Measurements from ENCODE around the gene ADORA1.

Gene ADORA1

DNA sequence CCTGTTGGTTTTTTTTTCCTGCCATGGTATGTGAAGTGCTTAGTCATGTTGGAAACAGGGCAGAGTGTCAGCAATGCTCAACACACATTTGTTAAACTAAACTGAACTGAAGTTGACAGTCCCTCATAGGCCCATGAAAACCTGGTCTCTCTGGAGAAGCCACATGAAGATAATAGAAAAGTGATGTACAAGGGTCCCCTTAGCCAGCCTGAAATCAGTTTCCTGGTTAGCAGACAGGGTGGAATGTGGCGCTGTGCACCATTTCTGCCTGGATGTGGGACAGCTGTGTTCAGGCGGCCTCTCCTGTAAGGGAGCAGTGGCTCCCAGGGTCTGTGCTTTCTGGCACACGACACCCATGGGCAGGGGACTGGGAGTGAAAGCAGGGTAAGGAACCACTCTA lies 68.8 kb downstream of the ADORA1 start:
- no peak for DNase-seq

- no peak for DNase-seq
These were observed 70.1 kb downstream of the ADORA1 start for GRCh38 chr1:203197625-203198024.

DNA sequence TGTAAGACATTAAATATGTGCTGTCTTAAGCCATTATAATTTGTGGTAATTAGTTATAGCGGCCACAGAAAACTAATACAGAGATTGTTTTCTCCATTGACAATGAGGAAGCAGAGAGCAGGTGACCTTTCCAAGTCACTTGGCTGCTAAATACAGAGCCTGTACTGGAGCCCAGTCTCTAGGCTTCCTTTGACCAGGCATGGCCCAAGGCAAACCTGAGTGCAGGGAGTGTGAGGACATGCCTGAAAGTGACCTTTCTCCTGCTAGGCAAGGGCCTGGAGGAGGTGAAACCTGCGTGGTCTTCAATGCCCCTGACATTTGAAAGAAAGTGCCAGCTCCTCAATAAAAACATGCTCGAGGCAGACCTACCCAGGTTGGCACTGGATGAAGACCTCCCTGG lies 71.5 kb downstream of the ADORA1 start:
- DNase-seq = no peak

DNA sequence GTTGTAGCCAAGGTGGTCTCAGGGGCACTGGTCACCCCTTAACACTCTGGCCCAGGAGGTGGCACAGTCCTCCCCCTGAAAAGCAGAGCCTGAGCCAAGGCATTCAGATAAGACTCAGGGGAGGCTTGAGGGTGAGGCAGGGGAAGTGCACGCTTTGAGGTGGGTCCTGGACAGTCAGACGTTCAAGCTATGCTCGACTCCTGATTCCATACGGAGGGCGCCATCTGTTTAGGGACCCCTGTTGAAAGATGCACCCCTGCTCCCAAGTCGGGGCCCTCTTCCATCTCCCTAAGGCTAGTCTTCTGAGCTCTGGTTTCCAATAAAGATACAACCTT lies 71.9 kb downstream of the ADORA1 start:
- DNase-seq = no peak

DNA sequence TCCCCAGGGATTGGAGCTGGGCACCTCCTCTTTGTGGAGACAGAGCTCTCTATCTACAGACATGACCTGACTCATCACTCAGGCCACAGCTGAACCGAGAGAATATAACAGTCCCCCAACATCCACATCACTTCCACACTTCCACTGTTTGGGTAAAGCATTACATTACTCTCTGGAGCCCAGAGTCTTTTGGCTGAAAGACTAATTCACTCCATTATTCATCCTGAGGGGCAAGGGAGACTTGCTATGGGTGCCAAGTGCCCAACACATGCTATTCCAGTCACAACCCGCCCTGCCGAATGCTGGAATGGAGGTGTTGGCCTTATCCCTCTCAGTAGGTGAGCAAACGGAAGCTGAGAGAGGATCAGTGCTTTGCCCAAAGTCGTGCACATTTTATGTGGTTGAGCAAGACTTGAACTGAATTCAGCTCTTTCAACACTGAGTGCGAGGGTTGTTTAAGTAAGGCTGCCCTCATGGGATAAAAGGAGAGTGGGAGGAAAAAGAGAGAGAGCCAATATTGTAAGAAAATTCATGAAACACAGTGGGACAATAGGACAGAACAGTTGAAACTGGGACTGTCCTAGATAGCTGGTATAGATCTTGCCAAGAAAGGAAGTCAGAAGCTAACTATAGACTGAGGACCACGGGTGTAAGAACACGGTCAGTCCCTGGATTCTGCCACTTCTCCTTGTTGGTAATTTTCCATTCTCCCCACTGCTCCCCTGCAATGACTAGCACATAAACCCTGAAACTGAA lies 72.5 kb downstream of the ADORA1 start:
- no peak for DNase-seq

DNA sequence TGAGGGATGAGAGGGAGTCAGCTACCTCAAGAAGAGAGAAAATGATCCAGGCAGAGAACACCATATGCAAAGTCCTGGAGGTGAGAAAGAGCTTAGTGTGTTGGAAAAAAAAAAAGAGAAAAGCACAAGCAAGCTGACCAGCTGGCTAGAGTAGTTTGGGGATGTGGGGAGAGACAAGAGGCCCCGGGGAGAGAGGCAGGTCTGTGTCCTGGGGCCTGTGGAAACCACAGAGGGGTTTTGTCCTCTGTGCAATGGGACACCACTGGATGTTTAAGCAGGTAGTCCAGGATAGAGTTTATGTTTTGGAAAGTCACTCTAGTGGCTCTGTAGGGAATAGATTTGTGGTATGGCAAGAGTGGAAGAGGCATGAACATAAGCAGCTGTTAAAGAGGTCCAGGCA lies 73.4 kb downstream of the ADORA1 start:
- no peak for DNase-seq

- no peak for DNase-seq
These were observed 74.1 kb downstream of the ADORA1 start for GRCh38 chr1:203201516-203202205.

DNA sequence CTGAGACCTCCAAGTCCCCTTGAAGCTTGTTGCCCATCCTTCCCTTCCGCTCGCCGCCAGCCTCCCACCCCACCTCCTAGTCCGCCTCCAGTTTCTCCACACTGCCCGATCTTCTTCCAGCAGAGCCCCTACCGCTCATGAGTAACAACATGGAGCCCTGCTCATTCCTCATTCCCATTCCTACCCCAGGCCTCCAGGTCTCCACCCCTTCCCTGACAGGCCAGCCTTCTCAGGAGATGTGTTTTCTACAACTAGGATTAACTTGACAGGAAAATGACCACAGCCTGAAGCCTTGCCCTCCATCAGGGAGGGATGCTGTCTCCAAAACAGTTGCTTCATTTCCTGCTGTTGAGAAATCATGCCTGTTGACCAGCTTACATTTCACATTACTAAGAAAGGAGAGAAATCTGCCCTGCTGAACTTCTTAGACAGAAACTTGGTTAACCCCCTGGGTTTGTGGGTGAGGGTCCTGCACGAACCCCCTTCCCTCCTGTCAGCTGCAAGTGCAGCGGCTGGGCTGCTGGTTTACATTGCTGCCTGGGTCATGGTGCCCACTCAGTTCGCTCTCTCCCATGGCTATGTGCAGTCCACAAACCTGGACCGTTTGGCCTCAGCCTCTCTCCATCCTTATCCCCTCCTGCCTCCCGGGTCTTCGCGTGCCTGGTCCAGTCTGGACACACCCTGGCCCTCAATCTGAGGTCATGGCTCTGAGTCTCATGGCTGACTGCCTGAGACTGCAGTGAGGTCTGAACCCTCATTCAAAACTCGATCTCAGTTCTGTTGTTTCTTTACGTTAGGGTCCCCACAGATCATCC lies 75.1 kb downstream of the ADORA1 start:
- no peak for DNase-seq

- DNase-seq = no peak
These were observed 77.2 kb downstream of the ADORA1 start for GRCh38 chr1:203204756-203205155.

DNA sequence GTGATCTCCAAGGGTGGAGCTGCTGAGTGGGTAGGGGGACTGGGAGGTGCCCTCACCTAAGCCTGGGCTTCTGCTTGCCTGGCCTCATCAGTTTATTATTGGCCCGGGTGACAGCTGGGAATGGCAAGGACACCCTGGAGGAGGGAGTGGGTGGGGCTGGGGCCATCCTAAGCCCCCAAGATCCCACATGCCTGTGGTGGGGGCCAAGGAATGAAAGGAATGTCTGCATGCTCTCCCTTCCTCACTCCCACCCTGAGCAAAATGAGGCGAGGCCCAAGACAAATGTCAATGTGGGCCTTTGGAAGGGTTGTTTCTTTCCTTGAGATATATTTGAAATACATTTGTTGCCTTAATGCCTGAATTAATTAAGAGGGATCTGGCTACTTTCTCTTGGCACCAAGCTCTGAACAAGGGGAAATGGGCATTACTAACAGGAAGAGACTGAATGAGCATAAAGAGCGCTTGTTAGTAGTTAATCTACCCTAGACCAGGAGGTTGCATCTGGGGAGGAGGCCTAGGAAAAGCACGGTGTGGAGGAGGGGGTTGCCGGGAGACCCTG lies 78.7 kb downstream of the ADORA1 start:
- DNase-seq = no peak

DNA sequence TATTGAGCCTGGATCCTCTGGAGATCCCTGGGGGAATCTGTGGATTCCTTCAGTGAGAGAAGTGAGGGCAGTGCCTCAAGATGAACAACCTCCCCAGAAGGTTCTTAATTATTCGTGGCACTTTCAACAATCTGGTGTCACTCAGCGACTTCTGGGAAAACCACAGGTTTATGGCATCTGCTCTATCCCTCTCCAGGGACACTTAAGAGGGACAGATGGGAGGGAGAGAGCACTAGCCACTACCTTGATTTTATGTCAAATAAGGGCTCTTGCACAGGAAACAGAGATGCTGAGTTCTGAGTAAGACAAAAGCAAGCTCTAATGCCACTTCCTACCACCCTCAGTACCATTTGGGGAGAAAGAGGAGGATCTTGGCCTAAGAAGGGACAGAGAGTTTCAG lies 80.2 kb downstream of the ADORA1 start:
- no peak for DNase-seq

DNA sequence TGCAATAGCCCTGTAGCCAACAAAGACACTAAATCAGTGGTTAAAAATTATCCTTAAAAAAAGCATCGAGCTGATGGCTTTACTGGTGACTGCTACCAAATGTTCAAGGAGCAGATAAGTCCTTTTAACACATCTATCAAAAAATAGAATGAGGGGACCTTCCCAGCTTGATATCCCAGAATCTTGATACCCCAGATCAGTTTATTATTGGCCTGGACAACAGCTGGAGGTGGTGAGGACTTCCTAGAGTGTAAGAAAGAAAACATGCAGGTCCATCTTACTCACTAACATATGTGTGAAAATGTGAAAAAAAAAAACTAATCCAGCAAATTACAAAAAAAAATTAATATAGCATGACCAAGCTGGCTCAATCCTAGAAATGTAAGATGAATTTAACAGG lies 80.7 kb downstream of the ADORA1 start:
- no peak for DNase-seq

- no peak for DNase-seq
These were observed 82.8 kb downstream of the ADORA1 start for GRCh38 chr1:203210350-203210749.

- no peak for DNase-seq
These were observed 83.5 kb downstream of the ADORA1 start for GRCh38 chr1:203210988-203211387.

GRCh38 chr1:203211812-203212211 lies 84.3 kb downstream of the ADORA1 start:
- DNase-seq = no peak

GRCh38 chr1:203213126-203213525 lies 85.6 kb downstream of the ADORA1 start:
- DNase-seq = no peak

DNA sequence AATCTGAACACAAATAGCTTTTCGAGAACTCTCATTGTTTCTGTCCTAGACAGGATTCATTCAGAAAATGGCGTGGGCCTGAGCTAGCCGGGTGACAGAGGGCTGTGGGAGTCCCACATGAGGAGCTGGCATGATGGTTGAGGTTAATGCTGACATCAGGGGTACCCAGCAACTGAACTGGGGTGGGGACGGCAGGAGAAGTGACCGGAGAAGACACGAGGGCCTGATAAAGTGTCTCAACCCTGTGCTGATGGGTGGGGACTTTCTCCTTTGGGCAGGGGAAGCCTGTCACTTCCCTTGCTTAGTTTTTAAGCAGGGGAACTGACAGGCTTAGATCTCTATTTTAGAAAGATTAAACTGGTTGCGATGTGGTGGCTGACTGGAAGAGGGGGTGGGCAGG lies 87.3 kb downstream of the ADORA1 start:
- no peak for DNase-seq

GRCh38 chr1:203215573-203215972 lies 88.0 kb downstream of the ADORA1 start:
- DNase-seq = peak; percentile 3

DNA sequence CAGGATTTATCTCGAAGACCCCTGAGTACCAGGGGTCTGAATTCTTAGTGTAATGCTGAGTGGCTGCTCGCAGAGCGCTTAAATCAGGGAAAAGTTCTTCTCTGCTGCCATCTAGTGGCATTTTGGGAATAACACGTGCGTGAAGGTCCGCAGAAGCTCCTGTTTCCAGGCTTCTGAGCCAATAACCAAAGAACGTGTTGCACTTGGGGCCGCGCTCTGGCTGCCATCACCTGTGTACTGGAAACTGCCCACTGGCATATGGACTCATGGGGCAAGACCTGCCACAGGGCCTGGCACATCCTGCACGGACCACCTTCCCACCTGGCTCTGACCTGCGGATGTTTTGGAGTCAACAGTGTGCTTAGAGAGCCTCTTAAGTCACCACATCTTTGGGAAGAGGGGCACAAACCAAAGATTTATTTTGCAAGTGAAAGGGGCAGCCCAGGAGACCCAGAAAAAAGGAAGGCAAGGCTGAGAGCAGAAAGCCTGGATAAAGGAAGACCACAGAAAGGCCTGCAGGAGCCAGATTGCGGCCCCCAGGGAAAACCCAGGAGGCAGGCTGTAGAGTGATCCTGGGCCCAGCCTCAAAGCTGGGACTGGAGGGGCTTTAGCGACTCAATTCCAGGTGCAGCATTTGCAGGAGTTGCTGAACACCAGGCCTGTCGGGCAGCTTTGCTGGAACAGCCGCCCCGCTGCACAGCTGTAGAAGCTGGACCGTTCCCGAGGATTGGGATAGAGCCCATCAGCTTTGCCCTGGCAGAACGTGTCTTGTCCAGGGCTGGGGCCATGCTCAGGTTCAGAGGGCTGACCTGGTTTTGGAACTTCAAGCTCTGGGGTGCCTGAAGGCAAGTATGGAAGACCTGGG lies 89.0 kb downstream of the ADORA1 start:
- DNase-seq = peak; percentile 78
